A549 (cell line): ENCODE measurements around the gene GRID1. TPM values are rescaled to one million over a fixed set of nuclear protein-coding genes. Genes with fewer than 3 reads are reported as not detected.

ENCODE experiments used
- ATAC-seq, 2 experiments: fragments of 200-7000 bp in 1 of 2; fragments of >200 bp in 1 of 2; cut with Nextera tagmentation in 1 of 2; cut with Tn5 transposase in 1 of 2; 3 replicates each; pipeline versions ENCODE4 v1.8.0 to v1.9.1; 2018 to 2020; ENCODE audit warnings: mild to moderate bottlenecking in 1 of 2, moderate library complexity in 1 of 2
- CTCF ChIA-PET: fragments of 300-600 bp; sonication (Branson Sonifier 250); formaldehyde crosslinking; extraction: SDS; loops from one replicate; lab custom pipeline; 2021; ENCODE audit warnings: antibody characterized with exemption, inconsistent platforms; lab: Yijun Ruan, JAX
- POLR2A ChIA-PET: fragments of 350-600 bp; formaldehyde crosslinking; extraction: SDS; loops from one replicate; lab custom pipeline; 2021; ENCODE audit warnings: antibody characterized with exemption, inconsistent platforms; lab: Yijun Ruan, JAX
- DNase-seq, 2 experiments: peaks; one replicate each; pipeline versions ENCODE4 v3.0.0 to v3.0.0-alpha.2; 2011 to 2016; ENCODE audit warnings: low read depth in 1 of 2, low spot score in 1 of 2
- FAIRE-seq: peaks from 2 replicates; lab custom pipeline; 2011; peaks lifted over from hg19 to GRCh38; lab: Jason Lieb, UNC
- H3K27ac ChIP-seq, 2 experiments: fragments of >200 bp; sonication (Bioruptor Twin); formaldehyde crosslinking; 3 replicates each; pipeline ENCODE4 v1.5.1; 2016 to 2017
- H3K4me1 ChIP-seq: fragments of >200 bp; sonication (Bioruptor Twin); formaldehyde crosslinking; 3 replicates; pipeline ENCODE4 v1.6.1; 2016
- H3K4me2 ChIP-seq: fragments of >200 bp; sonication (Bioruptor Twin); formaldehyde crosslinking; 3 replicates; pipeline ENCODE4 v1.6.1; 2016
- H3K4me3 ChIP-seq: fragments of >200 bp; sonication (Bioruptor Twin); formaldehyde crosslinking; 3 replicates; pipeline ENCODE4 v1.5.1; 2016
- H3K9me3 ChIP-seq: fragments of >200 bp; sonication (Bioruptor Twin); formaldehyde crosslinking; 3 replicates; pipeline ENCODE4 v1.6.1; 2016
- CBX2 ChIP-seq: fragments of 200-600 bp; sonication (generic); IDR thresholded peaks from 2 replicates; pipeline ENCODE4 v1.6.1; 2016; ENCODE audit warnings: low read depth, mild to moderate bottlenecking, borderline replicate concordance
- CHD2 ChIP-seq: fragments of 150-350 bp; IDR thresholded peaks from 2 replicates; pipeline ENCODE4 v1.6.1; 2014; ENCODE audit warnings: low read length; ENCODE audit not compliant: partially characterized antibody
- CTCF ChIP-seq: fragments of >200 bp; sonication (Bioruptor Twin); formaldehyde crosslinking; IDR thresholded peaks from 3 replicates; pipeline ENCODE4 v1.5.1; 2016
- E2F6 ChIP-seq: IDR thresholded peaks from 2 replicates; pipeline ENCODE4 v1.6.1; 2012; ENCODE audit warnings: low read depth, borderline replicate concordance
- FOSL2 ChIP-seq, 2 experiments: fragments of 450-650 bp in 1 of 2; fragments of >200 bp in 1 of 2; sonication (Bioruptor Twin) in 1 of 2; formaldehyde crosslinking; IDR thresholded peaks; 2 replicates each; pipeline versions ENCODE4 v1.5.0 to v1.6.1; 2016 to 2020; ENCODE audit warnings: mild to moderate bottlenecking in 1 of 2, moderate library complexity in 1 of 2
- HES2 ChIP-seq: fragments of >200 bp; sonication (Bioruptor Twin); formaldehyde crosslinking; IDR thresholded peaks from 2 replicates; pipeline ENCODE4 v1.6.1; 2016
- HEYL ChIP-seq: fragments of 250-450 bp; sonication (Bioruptor Pico); IDR thresholded peaks from 2 replicates; pipeline ENCODE4 v1.8.0; 2021; ENCODE audit warnings: mild to moderate bottlenecking, moderate library complexity
- HOXA7 ChIP-seq: fragments of 250-450 bp; sonication (Bioruptor Pico); IDR thresholded peaks from 2 replicates; pipeline ENCODE4 v1.5.0; 2020; ENCODE audit warnings: mild to moderate bottlenecking, moderate library complexity
- JUNB ChIP-seq: fragments of >200 bp; sonication (Bioruptor Twin); formaldehyde crosslinking; IDR thresholded peaks from 2 replicates; pipeline ENCODE4 v1.6.1; 2016
- KDM1A ChIP-seq: fragments of 200-600 bp; sonication (generic); IDR thresholded peaks from 2 replicates; pipeline ENCODE4 v1.6.1; 2016; ENCODE audit warnings: low read depth, mild to moderate bottlenecking
- MYC ChIP-seq: IDR thresholded peaks from 2 replicates; pipeline ENCODE4 v1.6.1; 2012; ENCODE audit warnings: mild to moderate bottlenecking, inconsistent platforms, low read length, improper control_type of control experiment, borderline replicate concordance
- NPAS2 ChIP-seq: fragments of 250-450 bp; sonication (Bioruptor Pico); IDR thresholded peaks from 2 replicates; pipeline ENCODE4 v1.8.0; 2022; ENCODE audit warnings: mild to moderate bottlenecking, moderate library complexity, borderline replicate concordance
- NR3C1 ChIP-seq: fragments of >200 bp; sonication (Bioruptor Twin); formaldehyde crosslinking; IDR thresholded peaks from 3 replicates; pipeline ENCODE4 v1.6.1; 2017
- PHF8 ChIP-seq: fragments of 200-600 bp; sonication (generic); IDR thresholded peaks from 2 replicates; pipeline ENCODE4 v1.6.1; 2016; ENCODE audit warnings: low read depth, mild to moderate bottlenecking, antibody characterized with exemption, moderate library complexity, borderline replicate concordance
- POLR2A ChIP-seq: IDR thresholded peaks from 2 replicates; pipeline ENCODE4 v1.6.1; 2012; ENCODE audit warnings: mild to moderate bottlenecking, low read length
- RARB ChIP-seq: fragments of 250-450 bp; sonication (Bioruptor Pico); IDR thresholded peaks from 2 replicates; pipeline ENCODE4 v1.8.0; 2021; ENCODE audit warnings: mild to moderate bottlenecking, moderate library complexity
- RCOR1 ChIP-seq: fragments of 150-350 bp; IDR thresholded peaks from 2 replicates; pipeline ENCODE4 v1.6.1; 2014; ENCODE audit warnings: antibody characterized with exemption, low read length, low read depth
- RFX5 ChIP-seq: fragments of 450-650 bp; IDR thresholded peaks from 2 replicates; pipeline ENCODE4 v1.7.1; 2014; ENCODE audit warnings: antibody characterized with exemption, mild to moderate bottlenecking, moderate library complexity
- SMC3 ChIP-seq: fragments of >200 bp; sonication (Bioruptor Twin); formaldehyde crosslinking; IDR thresholded peaks from 3 replicates; pipeline ENCODE4 v1.6.1; 2018; ENCODE audit warnings: inconsistent platforms
- SREBF2 ChIP-seq: fragments of 450-650 bp; IDR thresholded peaks from 2 replicates; pipeline ENCODE4 v1.6.1; 2014; ENCODE audit warnings: mild to moderate bottlenecking, moderate library complexity
- TP53 ChIP-seq: fragments of 250-450 bp; sonication (Bioruptor Pico); IDR thresholded peaks from 2 replicates; pipeline ENCODE4 v1.5.0; 2021; ENCODE audit warnings: mild to moderate bottlenecking, moderate library complexity
- USF2 ChIP-seq: fragments of 450-650 bp; IDR thresholded peaks from 2 replicates; pipeline ENCODE4 v1.6.1; 2014; ENCODE audit warnings: antibody characterized with exemption
- ZNF302 ChIP-seq: fragments of 250-450 bp; sonication (Bioruptor Pico); IDR thresholded peaks from 2 replicates; pipeline ENCODE4 v1.9.0; 2021; ENCODE audit warnings: inconsistent platforms, mild to moderate bottlenecking, moderate library complexity
- ZSCAN20 ChIP-seq: fragments of 250-450 bp; sonication (Bioruptor Pico); IDR thresholded peaks from 2 replicates; pipeline ENCODE4 v1.8.0; 2022; ENCODE audit warnings: mild to moderate bottlenecking, moderate library complexity
- WGBS: methylation state at CpG from one replicate; pipeline ENCODE4 v1.1.6; 2017; ENCODE audit errors: missing lambda C conversion rate; 5-methylcytosine and 5-hydroxymethylcytosine counted together
- polyA plus RNA-seq, 4 experiments: library from polyadenylated mRNA; depleted of rRNA in 3 of 4; stranded (reverse); fragments of >200 nt; fragmentation: RNase III in 1 of 4; extraction: RNeasy Plus Mini Kit Qiagen cat#74134 plus additional on column Dnase treatment in 1 of 4; gene quantifications; 2 replicates in 3 of 4; 3 replicates in 1 of 4; pipeline ENCODE4 v1.2.3, GENCODE V29; 2011 to 2017

GRID1 gene
- polyA plus RNA-seq, 2 of the 4 experiments (the other 2 are of a cell fraction), result 0.14 to 0.30 TPM

GRCh38 chr10:85976267-85976793, 390.3 kb downstream of the GRID1 start:
- no peak overlapping the region for H3K4me2 ChIP-seq
- H3K27ac ChIP-seq, result no peak overlapping the region
- no peak for DNase-seq
- TF ChIP-seq RFX5, result no peak
- TF ChIP-seq RARB, result no peak
- TF ChIP-seq POLR2A, result no peak
- no peak for TF ChIP-seq HEYL (CRISPR knock-in tag)
- no peak for TF ChIP-seq CHD2
- TF ChIP-seq, all 56 proteins: peak for 0
- 19% methylated on average over 1 of the region's 6 CpGs for WGBS
- H3K4me1 ChIP-seq, result no peaks in the 10 kb centered on the region
- ATAC-seq, result no peak
- ChIA-PET POLR2A (no interaction called here), CTCF (interaction anchor here (1.0 kb wide), 1 partner anchor 13 kb away, joined by 3 read pairs; no protein-coding TSS in a partner anchor)
- FAIRE-seq, result no peak
- no peak overlapping the region for H3K4me3 ChIP-seq
- H3K9me3 ChIP-seq, result no peaks in the 10 kb centered on the region

- DNase-seq (no peak), FAIRE-seq (no peak), ATAC-seq (no peak)
- Histone ChIP-seq H3K9me3 (no peaks in the 10 kb centered on the region; the same call in 2 of the 3 replicates), H3K4me3 (no peak overlapping the region), H3K4me1 (no peaks in the 10 kb centered on the region), H3K27ac (no peak overlapping the region), H3K4me2 (no peak overlapping the region)
- TF ChIP-seq ZNF302 (CRISPR knock-in tag) (no peak), CTCF (no peak), TP53 (CRISPR knock-in tag) (no peak), USF2 (no peak), RCOR1 (no peak), PHF8 (no peak), NPAS2 (no peak), SREBF2 (no peak), RFX5 (no peak), NR3C1 (no peak), HES2 (no peak), E2F6 (no peak), SMC3 (no peak), HOXA7 (no peak), KDM1A (no peak), CBX2 (no peak), ZSCAN20 (CRISPR knock-in tag) (no peak), MYC (no peak)
- CTCF ChIA-PET, result interaction anchor here (0.7 kb wide), 1 partner anchor 429 kb away, joined by 3 read pairs; no protein-coding TSS in a partner anchor
- POLR2A ChIA-PET, result no interaction called here
These were observed 395.1 kb downstream of the GRID1 start for GRCh38 chr10:85971494-85971893.

GRCh38 chr10:85967594-85967993, 399.0 kb downstream of the GRID1 start:
- CTCF ChIA-PET, result no interaction called here
- Histone ChIP-seq H3K4me3 (no peak overlapping the region), H3K9me3 (peaks cover 7% of the 10 kb centered on the region; the same call in 2 of the 3 replicates), H3K27ac (no peak overlapping the region), H3K4me2 (no peak overlapping the region), H3K4me1 (no peaks in the 10 kb centered on the region)
- DNase-seq (peak in 1 of 2 experiments; percentile 7), ATAC-seq (no peak), FAIRE-seq (no peak)
- WGBS, result 4% methylated on average over 1 of the region's 1 CpG
- POLR2A ChIA-PET, result no interaction called here
- TF ChIP-seq JUNB, result no peak
- TF ChIP-seq CTCF, result no peak
- TF ChIP-seq FOSL2 (IDR thresholded peaks at IDR 0.05), result no peak; the same call in 1 of the 2 replicates
- peak; percentile 53 for TF ChIP-seq FOSL2 (CRISPR knock-in tag; IDR thresholded peaks at IDR 0.05)
